HG03097 (cell line): ENCODE data around the gene NKPD1.

Experiments
- ATAC-seq: cut with Tn5 transposase; IDR thresholded peaks from one replicate; pipeline ENCODE4 v1.9.1; 2021; ENCODE audit not compliant: unreplicated experiment, low FRiP score

Gene NKPD1

DNA sequence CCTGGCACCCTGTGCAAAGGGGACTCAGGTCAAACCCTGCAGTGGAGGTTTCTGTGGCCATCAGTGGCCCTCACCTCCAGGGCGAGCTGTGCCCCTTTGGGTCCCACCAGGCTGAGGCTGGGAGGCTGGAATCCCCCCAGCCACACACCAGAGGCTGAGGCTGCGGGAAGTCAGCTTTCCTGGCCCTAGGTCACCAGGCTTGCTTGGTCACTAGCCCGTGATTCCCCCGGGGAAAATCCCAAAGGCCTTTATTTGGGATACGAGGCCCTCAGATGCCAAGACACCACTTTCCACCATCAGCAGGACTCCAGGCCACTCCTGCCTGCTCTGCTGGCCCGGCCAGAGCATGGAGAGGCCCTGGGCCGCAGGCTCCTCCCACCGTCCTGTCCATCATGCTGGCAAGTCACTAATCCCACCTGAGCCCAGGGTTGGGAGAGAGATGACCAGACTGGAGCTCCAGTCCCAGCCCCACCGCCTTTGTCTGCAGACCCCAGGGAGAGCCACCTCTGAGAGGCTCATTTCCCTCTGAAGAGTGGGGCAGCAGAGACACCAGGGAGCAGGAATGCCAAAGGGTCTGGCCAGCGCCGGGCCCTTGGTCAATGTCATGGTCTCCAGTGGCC lies 4.7 kb downstream of the NKPD1 start:
- ATAC-seq, result no peak

DNA sequence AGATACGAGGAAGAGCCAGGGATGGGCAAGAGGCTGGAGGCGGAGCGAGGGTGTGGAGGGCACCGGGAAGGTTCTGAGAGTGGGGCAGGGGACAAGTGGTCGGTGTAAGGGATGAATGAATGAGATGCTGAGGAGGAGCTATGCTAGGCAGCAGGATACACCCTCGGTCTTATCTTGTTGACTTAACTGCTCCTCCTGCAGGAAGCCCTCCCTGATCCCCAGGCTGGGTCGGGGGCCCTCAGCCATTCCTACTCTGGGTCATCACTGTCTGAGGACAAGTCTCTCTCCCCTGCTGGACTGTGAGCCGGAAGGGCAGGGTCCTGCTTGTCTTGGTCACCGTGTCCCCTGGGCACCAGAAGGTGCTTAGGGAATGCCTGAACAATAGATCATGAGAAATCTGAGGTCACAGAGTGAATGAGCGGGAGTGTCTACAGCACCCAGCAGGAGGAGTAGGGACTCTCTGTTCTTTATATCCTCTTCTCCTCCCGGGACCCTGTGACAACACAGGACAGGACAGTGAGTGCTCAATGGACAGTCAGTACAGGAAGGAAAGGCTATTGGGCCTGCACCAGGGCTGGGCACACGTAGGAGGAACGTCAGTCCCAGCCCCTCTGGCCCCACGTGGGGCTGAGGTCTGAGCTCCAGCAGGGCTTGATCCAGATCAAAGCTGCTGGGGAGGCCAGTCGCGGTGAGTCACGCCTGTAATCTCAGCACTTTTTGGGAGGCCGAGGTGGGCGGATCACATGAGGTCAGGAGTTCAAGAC lies 6.5 kb downstream of the NKPD1 start:
- no peak for ATAC-seq

DNA sequence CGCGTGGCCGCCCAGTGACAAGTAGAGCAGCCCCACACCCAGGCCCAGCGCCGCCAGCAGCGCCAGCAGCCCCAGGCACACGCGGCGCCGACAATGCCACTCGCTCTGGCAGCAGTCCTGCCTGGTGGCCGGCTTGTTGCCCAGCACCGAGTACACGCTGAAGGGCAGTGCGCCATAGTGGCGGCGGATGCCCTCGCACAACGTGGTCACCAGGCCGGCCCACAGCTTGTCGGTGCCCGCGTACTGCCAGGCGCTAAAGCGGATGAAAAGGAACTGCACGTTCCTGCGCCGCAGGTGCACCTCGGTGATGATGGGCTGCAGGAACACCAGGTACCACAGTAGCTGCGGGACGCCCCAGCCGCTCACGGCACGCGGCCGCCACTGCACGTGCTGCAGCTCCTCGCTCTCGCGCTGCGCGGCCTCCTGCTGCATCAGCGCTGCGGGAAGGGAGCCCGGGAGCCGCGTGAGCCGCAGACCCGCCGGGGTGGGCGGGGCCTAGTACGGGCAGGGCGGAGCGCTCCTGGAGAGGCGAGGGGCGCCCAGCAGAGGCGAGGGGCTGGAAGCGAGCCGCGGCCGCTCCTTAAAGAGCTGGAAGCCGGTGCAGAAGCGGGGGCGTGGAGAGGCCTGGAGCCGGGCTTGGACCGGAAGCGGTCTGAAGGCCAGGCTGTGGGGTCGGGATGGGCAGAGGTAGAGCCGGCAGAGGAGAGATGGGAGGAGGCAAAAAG lies 7.3 kb downstream of the NKPD1 start:
- ATAC-seq, result no peak

DNA sequence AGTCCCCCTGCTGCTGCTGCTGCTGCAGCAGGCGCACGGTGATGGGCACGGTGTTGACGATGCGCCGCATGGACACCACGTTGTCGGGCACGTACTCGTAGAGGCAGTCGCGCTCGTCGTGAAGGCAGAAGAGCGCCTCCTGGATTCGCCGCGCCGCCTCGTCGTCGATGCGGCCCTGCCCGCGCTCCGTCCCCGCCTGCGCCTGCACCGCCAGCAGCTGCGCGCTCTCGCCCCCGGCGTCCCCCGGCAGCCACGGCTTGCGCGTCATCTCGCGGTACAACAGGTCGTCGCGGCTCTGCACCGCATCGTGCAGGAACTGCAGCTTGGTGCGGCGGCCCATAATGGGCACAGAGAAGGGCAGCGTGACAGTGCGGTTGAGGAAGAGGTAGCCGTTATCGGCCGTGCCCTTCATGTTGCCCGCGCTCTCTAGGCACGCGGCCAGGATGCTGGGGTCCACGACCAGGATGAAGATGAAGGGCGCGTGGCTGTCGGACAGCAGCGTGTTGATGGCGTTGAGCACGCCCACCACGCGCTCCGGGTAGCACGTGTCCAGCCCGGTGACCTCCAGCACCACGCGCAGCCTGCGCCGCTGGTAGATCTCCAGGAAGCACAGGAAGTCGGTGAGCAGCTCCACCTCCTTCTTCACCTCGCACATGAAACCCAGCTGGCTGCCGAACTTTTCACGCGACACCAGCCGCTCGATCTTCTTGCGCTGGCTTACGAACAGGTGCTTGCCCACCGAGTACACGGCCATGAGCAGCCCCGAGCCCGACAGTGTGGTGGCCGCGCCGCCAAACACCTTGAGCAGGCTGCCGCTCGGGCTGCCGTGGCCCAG lies 8.1 kb downstream of the NKPD1 start:
- ATAC-seq, result no peak

DNA sequence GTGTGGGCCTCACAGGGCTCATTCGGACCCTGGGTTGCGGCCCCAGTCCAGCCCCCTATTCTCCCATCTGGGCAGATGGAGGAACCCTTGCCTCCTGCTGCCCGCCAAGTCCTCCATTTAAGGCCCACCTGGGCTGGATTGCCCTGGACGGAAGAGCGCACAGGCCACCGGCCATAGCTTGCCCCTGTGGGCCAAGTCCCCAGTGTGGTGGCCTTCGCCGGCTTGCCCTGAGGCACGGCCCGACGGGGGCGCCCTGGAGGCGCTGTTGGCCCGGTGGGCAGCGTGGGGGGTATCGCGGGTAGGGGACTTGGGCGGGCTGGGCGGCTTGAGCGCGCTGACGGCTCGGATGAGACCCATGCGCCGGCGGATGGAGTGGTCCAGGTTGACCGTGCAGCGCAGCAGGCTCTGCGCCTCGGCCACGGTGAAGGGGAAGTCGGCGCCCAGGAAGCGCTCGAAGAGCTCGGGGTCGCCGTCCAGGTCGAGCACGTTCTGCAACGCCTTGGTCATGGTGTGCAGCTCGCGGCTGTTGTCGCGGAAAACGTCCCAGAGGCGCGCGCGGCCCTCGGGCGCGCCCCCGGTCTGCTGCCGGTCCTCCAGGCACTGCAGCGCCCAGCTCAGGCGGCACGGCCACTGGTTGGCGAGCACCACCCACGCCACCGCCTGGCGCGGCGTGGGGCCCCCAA lies 8.8 kb downstream of the NKPD1 start:
- no peak for ATAC-seq

DNA sequence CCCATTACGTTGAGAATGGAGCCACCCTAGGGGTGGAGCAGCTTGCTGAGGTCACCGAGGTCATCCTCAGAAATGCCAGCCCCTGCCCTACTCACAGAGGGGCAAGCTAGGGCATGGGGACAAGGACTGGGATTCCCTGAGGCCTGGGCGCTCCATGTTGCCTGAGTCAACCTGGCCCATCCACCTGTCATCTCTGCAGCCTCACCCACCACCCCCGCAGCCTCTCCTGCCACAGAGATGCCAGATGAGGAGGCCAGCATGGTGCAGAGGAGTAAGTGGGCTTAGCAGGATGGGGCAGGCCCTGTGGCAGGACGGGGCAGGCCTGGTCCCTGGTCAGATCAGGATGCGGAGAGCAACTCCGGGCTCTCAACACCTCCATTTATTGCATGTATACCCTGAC lies 9.5 kb downstream of the NKPD1 start:
- ATAC-seq, result no peak

DNA sequence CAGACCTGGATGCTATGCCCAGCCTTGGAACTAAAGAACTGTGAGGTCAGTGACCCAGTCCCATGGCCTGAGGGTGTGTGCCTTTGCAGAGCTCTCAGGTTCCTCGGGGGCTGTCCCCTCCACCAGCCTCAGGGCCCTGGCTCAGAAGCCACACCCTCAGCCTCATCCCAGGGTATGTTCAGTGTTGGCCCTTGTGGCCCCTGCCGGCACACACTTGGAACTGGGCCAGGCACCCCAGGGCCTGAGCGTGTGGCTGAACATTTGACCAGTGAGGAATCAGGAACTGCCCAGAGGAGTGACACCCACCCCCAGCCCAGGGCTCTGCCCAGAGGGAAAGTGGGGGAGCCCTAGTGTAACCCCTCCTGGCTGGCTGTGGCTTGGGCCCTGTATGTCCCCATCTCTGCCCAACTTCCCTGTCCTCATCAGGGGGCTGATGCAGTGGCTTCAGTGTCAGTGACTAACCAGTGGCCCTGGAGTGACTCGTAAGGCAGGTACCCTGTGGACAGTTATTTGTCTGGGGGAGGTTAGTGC lies 10.0 kb downstream of the NKPD1 start:
- no peak for ATAC-seq

DNA sequence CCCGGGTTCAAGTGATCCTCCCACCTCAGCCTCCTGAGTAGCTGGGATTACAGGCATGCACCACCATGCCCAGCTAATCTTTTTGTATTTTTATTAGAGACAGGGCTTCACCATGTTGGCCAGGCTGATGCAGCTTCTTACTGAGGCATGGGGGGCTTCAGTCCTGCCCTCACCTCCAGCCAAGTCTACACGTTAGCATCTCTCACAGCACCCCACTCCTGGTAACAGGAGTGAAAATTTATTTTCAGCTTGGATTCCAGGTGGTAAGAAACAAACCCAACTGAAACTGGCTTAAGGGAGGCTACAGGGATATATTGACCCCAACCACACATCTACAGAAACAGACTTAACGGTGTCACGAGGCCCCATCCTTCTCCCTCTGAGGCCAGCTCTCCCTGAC lies 10.6 kb downstream of the NKPD1 start:
- no peak for ATAC-seq

DNA sequence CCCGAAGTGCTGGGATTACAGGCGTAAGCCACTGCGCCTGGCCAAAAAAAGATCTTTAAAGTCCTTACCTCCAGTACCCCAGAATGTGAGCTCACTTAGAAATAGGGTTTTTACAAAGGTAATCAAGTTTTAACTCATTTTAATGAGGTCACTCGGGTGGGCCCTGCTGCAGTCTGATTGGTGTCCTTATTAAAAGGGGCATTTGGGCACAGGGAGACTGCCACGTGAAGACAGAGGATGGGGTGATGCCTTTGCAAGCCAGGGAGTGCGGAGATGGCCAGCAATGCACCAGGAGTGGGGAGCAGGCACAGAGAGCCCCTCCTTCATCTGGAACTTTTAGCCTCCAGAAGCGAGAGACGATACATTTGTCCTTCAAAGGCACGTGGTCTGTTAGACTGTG lies 11.7 kb downstream of the NKPD1 start:
- ATAC-seq, result no peak

DNA sequence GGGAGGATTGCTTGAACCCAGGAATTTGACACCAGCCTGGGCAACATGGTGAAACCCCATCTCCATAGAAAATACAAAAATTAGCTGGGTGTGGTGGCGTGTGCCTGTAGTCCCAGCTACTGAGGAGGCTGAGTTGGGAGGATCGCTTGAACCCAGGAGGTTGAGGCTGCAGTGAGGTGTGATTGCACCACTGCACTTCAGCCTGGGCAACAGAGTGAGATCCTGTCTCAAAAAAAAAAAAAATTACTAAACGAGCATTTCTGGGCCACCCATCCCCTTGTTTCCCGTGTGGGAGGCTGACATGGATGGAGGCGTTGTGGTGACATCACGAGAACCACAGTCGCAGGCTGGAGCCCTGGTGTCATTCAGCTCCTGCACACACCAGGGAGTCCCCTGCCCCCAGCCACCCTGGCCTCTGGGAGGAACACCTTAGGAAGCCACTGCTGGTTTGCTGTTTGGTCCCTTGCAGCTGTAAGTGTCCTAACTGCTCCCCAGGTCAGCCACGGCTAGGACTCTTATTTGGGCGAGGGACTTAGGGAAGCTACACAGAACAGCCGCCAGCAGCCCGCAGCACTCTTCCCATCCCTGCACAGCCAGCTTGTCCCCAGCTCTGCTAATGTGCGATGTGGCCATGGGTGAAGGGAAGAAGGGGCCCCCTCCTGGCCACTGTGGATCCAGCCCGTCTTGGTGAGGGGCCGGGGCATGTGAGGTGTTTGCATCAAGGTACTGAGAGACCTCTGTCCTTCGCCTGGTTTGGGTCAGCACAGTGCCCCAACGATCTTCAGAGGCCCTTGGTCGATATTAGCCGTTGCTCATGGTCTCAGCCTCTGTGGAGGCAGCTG lies 12.7 kb downstream of the NKPD1 start:
- no peak for ATAC-seq

DNA sequence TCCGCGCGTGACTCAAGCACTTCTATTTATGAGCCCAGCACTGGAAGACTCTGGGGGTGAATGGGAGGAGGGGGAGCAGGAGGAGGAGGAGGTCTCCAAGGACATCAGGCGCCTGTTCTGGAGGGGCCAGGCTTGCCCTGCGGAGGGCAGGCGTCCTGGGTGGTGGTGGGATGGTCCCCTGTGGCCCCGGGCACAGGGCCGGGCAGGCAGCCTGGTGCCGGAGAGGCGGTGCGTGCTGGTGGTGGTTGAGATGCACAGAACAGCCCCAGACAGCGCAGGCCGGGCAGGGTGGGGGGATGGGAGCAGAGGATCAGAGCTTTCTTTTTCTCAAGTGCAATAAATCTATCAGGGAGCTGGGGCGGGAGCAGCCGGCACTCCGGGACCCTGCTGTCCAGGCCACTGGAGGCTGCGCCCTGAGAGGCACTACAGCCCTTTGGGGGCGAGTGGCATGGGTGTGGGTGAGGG lies 14.0 kb downstream of the NKPD1 start:
- ATAC-seq, result no peak

DNA sequence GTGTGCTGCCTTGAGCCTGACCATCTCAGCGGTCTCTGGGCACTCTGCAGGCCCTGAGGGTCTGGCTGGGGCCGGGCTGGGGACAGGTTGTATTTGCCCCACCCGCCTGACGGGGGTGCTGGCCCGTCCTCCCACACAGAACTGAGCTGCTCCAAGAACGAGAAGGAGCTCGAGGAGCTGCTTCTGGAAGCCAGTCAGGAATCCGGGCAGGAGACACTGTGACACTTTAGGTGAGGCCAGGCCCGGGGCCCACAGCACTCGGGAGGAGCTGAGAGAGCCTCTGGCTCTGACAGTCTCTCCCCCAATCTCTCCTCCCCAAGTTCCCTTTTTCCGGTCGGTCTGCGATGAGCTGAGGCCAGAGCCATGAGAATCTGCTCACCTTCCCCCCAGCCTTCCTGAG lies 14.5 kb downstream of the NKPD1 start:
- no peak for ATAC-seq

DNA sequence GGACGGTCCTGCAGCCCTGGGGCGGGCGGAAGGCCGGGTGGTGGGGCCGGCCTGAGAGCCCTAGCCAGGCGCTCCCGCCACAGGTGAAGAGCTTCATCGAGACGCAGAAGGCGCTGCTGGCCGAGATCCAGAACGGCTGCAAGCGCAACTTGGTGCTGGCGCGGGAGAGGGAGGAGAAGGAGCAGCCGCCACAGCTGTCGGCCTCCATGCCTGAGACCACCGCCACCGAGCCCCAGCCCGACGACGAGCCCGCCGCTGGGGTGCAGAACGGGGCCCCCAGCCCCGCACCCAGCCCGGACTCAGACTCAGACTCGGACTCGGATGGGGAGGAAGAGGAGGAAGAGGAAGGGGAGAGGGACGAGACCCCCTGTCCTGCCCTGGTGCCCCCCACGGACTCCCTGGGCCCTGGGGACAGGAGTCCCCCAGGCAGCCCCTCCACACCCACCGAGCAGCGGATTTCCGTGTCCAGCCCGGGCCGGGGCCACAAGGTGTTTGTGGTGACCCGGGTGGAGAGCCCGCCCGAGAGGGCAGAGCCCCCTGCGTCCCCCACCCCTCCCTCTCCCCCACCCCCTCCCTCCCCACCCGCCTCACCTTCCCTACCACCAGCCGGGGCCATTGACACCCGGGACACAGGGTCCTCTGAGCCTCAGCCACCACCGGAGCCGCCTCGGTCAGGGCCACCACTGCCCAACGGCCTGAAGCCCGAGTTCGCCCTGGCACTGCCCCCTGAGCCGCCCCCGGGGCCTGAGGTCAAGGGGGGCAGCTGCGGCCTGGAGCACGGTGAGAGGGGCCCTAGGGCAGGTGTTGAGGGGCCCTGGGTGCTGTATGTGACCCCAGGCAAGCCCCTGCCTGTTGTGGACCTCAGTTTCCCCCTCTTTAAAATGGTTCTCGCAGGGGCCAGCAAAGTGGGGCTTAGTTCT lies 15.3 kb downstream of the NKPD1 start:
- no peak for ATAC-seq

DNA sequence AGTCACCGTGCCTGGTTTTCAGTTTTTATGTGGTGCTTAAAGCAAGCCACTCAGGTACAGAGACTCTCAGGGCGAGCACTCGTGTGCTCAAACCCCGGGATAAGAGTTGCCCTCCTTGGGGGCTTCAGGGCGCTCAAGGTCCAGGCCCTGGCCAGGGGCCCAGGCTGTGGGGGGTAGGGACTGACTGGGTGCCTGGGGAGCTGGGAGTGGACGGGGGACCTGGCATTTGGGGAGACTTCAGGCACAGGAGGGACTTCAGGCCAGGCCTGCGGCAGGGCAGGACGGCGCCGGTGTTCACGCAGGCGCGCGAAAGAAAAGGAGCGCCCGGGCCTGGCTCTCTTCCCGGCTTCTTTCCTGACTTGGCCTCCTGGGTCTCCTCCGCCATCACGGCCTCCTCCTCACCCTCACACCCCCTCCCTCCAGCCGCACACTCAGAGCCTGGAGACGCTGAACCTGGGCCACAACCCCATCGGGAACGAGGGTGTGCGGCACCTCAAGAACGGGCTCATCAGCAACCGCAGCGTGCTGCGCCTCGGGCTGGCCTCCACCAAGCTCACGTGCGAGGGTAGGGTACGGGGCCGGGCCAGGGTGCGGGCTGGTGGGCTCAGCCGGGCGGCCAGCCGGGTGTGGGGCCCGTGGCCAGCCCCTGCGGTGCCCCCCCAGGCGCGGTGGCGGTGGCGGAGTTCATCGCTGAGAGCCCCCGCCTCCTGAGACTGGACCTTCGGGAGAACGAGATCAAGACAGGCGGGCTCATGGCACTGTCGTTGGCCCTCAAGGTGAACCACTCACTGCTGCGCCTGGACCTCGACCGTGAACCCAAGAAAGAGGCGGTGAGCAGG lies 16.1 kb downstream of the NKPD1 start:
- no peak for ATAC-seq

DNA sequence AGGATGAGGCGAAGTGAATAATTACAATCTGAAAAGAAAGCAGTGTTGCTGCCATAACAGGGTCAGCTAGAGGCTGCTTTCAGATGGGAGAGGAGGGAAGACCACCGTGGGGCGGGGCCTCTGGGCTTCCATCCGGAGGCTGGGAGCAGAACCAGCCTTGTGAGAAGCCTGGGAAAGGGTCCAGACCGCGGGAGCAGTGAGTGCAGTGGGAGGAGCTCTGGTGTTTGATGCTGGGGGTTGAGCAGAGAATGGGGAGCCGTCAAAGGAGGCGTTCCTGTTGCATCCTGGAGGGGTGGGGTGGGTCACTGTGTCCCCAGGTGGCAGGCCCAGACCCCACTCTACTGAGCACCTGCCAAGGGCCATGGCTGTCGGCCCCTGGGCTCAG lies 18.1 kb downstream of the NKPD1 start:
- ATAC-seq, result no peak

DNA sequence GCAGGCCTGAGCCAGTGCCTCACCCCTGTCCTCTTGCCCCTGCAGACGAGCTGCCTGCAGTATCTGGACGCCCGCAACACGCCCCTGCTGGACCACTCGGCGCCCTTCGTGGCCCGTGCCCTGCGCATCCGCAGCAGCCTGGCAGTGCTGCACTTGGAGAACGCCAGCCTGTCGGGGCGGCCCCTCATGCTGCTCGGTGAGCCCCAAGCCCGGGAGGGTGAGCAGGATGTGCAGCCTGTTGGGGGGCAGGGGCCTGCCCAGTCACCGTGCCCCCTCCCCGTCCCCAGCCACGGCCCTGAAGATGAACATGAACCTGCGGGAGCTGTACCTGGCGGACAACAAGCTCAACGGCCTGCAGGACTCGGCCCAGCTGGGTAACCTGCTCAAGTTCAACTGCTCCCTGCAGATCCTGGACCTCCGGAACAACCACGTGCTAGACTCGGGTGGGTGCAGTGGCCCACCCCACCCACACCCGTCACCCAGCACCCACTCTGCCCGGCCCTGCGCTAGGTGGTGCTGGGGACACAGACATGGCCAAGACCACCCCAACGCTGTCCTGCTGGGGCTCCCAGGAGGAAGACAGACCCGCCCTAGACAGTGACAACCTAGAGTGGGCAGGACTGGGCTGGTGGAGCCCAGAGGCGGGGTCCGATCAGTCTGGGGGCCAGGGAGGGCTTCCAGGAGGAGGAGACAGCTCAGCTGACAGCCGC lies 18.6 kb downstream of the NKPD1 start:
- ATAC-seq, result no peak
